HG02610 (cell line): ENCODE results near the gene FER.

ENCODE experiments used
- ATAC-seq: cut with Tn5 transposase; IDR thresholded peaks from one replicate; pipeline ENCODE4 v1.9.1; 2021; ENCODE audit warnings: mild to moderate bottlenecking, moderate library complexity; ENCODE audit not compliant: unreplicated experiment

The FER gene

GRCh38 chr5:109099081-109099480 is 351.4 kb downstream of the FER start:
- no peak for ATAC-seq

- no peak for ATAC-seq
Measured at GRCh38 chr5:109100971-109101370, 353.3 kb downstream of the FER start.

GRCh38 chr5:109102096-109102690 is 354.5 kb downstream of the FER start:
- no peak for ATAC-seq

GRCh38 chr5:109105631-109106267 is 358.1 kb downstream of the FER start:
- ATAC-seq: no peak

GRCh38 chr5:109111680-109112079 is 364.0 kb downstream of the FER start:
- no peak for ATAC-seq

- ATAC-seq: no peak
Measured at GRCh38 chr5:109113608-109114007, 365.9 kb downstream of the FER start.

GRCh38 chr5:109121225-109121624 is 373.5 kb downstream of the FER start:
- no peak for ATAC-seq

- no peak for ATAC-seq
Measured at GRCh38 chr5:109125755-109126429, 378.2 kb downstream of the FER start.

- ATAC-seq: no peak
Measured at GRCh38 chr5:109126481-109126880, 378.8 kb downstream of the FER start.

GRCh38 chr5:109136906-109137305 is 389.2 kb downstream of the FER start:
- ATAC-seq: no peak

GRCh38 chr5:109141222-109142200 is 393.8 kb downstream of the FER start:
- no peak for ATAC-seq

GRCh38 chr5:109143031-109143430 is 395.3 kb downstream of the FER start:
- ATAC-seq: no peak

GRCh38 chr5:109145139-109145538 is 397.4 kb downstream of the FER start:
- no peak for ATAC-seq

- no peak for ATAC-seq
Measured at GRCh38 chr5:109146591-109146990, 398.9 kb downstream of the FER start.

GRCh38 chr5:109152565-109152964 is 404.9 kb downstream of the FER start:
- ATAC-seq: no peak

- ATAC-seq: peak; percentile 57
Measured at GRCh38 chr5:109155625-109156024, 407.9 kb downstream of the FER start.

- no peak for ATAC-seq
Measured at GRCh38 chr5:109156885-109157284, 409.2 kb downstream of the FER start.

- ATAC-seq: no peak
Measured at GRCh38 chr5:109160468-109160867, 412.8 kb downstream of the FER start.

GRCh38 chr5:109161914-109162683 is 414.4 kb downstream of the FER start:
- ATAC-seq: peak; percentile 76

GRCh38 chr5:109163336-109163735 is 415.6 kb downstream of the FER start:
- no peak for ATAC-seq
